Hindlimb muscle (tissue), 1 donor: ENCODE results near the gene CYP21A2. TPM values are rescaled to one million over a fixed set of nuclear protein-coding genes. Genes with fewer than 3 reads are reported as not detected.
A peak's percentile ranks its signal among the peaks of the same experiment; 100 is the strongest.
"Not testable (repeated sequence)": the region's sequence is repeated elsewhere in the genome, so short reads cannot be mapped to it uniquely, and the experiment has no call there.

Source experiments
- DNase-seq: peaks from one replicate; pipeline ENCODE4 v3.0.0-alpha.2; 2013
- polyA plus RNA-seq: library from polyadenylated mRNA; unstranded; fragments of 120-200 nt; gene quantifications from one replicate; pipeline ENCODE4 v1.2.1, GENCODE V29; 2013; ENCODE audit not compliant: insufficient read length

CYP21A2 gene
- polyA plus RNA-seq, 1 donor = 1.8 TPM

DNA sequence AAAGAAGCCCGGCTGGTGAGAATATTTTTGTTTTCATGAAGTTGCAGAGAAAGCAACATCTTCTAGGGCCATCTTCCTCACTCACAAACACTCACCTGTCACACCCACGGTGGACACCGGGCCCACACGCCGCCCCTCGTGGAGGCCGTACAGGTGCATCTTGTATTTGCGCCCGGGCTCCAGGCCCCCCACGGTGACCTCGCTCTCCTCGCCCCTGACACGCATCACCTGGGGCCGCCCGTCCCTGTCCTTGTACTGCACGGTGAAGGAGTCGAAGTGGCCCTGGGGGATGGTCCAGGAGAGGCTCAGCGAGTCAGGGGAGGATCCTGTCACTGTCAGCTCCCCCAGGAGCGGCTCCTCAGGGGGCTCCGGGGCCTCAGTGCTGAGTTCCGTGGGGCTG, 17.5 kb downstream of the CYP21A2 start:
- DNase-seq = not testable (repeated sequence)

DNA sequence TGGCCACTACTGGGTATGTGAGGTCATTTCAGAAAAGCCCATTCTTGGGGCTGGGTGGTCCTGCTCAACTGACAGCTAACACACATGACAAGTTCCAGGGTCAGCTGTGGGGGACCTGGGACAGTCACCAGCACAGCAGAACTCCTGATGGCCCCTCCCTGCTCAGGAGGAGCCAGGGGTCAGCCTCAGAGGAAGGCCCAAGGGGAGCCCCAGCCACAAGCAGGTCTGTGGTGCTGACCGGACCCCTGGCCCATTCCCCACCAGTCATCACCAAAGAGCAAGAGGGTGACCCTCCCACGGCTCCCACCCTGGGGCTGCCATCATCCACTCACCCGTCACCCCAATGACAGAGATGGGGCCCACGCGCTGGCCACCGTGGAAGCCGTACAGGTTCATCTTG, 18.0 kb downstream of the CYP21A2 start:
- DNase-seq = no peak

GRCh38 chr6:32057966-32058365, 19.8 kb downstream of the CYP21A2 start:
- DNase-seq = no peak

- no peak for DNase-seq
Measured at GRCh38 chr6:32058511-32058963, 20.3 kb downstream of the CYP21A2 start.

DNA sequence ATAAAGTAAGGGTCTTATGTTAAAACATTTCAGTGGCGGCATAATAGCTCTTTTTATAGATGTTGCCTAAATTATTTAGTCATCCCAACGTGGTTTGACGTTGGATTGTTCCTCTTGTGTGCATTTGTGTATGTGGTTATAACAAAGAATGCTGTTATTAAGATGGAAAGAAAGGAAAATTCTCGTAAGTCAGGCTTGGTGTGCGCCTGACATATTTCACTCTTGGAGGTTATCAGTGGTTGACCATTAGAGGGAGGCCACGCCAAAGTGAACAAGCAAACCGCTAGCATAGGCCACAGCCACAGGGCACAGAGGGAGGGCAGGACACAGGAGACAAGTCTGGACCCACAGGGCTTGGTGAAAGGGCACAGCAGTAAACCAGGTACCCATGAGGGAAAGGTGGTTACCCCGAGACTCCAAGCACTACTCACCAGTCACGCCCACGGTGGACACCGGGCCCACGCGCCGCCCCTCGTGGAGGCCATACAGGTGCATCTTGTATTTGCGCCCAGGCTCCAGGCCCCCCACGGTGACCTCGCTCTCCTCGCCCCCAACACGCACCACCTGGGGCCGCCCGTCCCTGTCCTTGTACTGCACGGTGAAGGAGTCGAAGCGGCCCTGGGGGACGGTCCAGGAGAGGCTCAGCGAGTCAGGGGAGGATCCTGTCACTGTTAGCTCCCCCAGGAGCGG, 22.9 kb downstream of the CYP21A2 start:
- no peak for DNase-seq

DNA sequence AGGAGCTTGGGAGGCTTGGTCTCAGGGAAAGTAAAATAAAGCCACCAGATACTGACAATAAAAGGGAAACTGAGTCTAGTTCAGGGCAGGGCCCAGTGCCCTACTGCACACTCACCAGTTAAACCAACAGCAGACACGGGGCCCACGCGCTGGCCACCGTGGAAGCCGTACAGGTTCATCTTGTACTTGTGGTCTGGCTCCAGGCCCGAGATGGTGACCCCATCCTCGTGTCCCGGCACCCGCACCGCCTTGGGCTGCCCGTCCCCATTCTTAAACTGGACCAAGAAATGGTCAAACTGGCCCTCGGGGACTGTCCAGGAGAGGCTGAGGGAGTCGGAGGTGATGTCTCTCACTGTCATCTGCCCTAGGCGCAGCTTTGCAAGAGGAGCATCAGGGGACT, 26.5 kb downstream of the CYP21A2 start:
- DNase-seq = no peak

DNA sequence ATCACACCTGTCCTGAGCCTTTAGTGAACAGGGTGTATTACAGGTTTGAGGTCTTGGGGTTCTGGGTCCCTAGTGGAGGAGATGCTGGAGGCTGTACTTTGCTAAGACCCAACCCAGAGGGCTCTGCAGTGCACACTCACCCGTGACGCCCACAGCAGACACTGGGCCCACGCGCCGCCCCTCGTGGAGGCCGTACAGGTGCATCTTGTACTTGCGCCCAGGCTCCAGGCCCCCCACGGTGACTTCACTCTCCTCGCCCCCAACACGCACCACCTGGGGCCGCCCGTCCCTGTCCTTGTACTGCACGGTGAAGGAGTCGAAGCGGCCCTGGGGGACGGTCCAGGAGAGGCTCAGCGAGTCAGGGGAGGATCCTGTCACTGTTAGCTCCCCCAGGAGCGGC, 29.3 kb downstream of the CYP21A2 start:
- DNase-seq = not testable (repeated sequence)

DNA sequence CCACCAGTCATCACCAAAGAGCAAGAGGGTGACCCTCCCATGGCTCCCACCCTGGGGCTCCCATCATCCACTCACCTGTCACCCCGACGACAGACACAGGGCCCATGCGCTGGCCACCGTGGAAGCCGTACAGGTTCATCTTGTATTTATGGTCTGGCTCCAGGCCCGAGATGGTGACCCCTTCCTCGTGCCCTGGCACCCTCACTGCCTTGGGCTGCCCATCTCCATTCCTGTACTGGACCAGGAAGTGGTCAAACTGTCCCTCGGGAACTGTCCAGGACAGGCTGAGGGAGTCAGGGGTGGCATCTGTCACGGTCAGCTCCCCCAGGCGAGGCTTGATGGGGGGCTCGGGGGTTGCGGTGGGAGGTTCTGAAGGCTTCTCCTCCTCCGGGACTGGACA, 30.1 kb downstream of the CYP21A2 start:
- DNase-seq = not testable (repeated sequence)

GRCh38 chr6:32068867-32069266, 30.7 kb downstream of the CYP21A2 start:
- no peak for DNase-seq

DNA sequence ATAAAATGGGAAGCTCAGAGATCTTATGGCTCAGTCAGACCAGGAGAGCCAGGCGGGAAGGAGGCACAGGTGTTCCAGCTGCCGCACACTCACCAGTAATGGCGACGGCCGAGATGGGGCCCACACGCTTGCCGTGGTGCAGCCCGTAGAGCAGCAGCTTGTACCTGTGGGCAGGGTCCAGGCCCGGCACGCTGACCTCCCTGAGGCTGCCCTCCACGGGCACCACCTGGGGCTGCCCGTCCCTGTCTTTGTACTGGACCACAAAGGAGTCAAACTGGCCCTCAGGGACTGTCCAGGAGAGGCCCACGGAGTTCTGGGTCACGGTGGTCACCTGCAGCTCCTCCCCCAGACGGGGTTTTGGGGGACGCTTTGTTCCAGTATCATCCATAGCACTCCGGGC, 31.2 kb downstream of the CYP21A2 start:
- DNase-seq = no peak

DNA sequence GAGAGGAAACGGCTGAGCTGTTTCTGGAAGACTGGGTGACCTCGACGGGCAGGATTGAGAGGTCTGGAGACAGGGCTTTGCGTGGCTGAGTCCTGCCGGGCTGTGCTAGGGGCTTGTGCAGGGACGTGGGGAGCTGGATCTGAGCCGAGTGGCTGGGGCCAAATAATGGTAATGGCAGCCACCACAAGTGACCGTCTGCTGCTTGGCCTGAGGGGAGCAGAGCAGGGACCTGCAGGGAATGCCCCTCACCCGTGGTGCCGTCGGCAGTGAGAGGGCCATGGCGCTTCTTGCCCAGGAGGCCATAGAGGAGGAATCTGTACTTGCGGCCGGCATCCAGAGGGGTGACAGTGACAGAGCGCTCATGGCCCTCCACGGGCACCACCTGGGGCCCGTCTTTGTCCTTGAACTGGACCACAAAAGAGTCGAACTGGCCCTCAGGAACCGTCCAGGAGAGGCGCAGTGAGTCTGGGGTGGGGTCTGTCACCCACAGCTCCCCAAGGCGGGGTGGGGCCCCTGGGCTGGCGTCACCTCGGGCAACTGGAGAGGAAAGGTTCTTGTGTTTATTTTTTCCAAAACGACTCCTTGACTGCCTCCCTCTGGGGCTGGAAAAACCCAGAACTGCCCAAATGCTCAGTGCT, 31.8 kb downstream of the CYP21A2 start:
- DNase-seq = no peak

GRCh38 chr6:32070814-32071543, 32.8 kb downstream of the CYP21A2 start:
- peak; percentile 77 for DNase-seq

DNA sequence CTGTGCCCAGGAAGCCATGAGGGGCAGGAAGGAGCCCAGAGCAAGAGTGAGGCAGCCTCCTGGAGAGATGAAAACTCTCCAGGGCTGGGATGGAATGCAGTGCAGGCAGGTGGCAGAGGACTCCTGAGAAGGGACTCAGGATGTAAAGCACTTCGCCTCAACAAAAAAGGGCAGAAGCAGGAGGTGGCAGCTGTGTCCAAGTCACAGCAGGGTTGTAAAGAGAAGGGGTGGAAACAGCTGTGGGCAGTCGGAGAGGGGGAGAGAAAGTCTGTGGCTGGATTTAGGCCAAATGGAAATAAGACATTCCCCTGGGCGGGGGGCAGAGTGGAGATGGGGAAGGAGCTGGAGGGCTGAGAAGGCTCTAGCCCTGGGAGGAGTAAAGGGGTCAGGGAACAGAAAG, 34.9 kb downstream of the CYP21A2 start:
- DNase-seq = no peak

- no peak for DNase-seq
Measured at GRCh38 chr6:32073613-32074012, 35.4 kb downstream of the CYP21A2 start.

DNA sequence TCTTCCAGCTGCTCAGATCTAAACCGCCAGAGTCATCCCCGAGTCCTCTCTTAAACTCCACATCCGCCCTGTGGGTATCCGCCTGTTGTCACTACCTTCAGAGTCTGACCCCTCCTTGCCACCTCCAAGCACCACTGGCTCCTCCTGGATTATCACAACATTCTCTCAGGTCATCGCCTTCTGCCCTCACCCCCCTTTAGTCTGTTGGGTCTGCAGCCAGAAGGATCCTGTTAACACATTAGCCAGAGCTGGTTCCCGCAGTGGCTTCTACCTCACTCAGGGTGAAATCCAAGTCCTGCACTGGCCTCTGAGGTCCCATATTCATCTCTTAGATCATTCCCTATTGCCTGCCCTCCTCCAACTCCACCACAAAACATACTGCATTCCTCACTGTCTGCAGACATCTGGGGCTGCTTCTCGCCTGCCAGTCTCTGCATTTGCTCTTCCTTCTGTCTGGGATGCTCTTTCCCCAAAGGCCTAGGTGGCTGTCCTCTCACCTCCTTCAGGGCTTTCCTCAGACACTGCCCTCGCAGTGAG, 36.8 kb downstream of the CYP21A2 start:
- no peak for DNase-seq

- DNase-seq = no peak
Measured at GRCh38 chr6:32075781-32076180, 37.6 kb downstream of the CYP21A2 start.

GRCh38 chr6:32076321-32076809, 38.1 kb downstream of the CYP21A2 start:
- peak; percentile 68 for DNase-seq

DNA sequence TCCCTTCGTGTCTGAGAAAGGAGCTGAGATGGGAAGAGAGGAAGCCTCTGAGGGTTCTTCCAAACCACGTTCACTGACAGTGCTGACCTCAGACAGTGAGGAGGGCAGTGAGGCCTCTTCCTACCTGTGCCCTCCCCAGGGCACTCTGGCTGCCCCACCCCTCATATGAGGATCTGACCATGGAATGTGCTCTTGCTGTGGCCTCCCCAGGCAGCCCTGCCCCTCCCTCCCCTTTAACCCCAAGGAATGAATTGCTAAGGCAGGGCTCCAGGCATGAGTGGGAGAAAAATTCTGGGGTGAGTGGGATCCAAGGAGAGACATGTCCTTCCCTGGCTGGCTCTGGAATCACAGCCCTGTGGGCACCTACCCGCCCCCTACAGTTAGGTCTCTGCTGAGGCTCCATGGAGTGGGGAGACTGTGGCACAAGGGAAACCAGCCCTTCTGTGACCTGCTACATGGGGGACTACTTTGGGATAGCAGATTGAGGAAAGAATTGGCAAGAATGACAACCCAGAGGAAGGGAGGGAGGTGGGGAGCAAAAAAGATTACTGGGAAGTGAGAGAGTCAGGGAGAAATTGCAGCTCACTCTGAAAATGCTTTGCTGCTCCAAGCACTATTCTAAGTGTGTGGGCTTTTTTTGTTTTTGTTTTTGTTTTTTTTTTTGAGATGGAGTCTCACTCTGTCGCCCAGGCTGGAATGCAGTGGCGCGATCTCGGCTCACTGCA, 41.5 kb downstream of the CYP21A2 start:
- no peak for DNase-seq

DNA sequence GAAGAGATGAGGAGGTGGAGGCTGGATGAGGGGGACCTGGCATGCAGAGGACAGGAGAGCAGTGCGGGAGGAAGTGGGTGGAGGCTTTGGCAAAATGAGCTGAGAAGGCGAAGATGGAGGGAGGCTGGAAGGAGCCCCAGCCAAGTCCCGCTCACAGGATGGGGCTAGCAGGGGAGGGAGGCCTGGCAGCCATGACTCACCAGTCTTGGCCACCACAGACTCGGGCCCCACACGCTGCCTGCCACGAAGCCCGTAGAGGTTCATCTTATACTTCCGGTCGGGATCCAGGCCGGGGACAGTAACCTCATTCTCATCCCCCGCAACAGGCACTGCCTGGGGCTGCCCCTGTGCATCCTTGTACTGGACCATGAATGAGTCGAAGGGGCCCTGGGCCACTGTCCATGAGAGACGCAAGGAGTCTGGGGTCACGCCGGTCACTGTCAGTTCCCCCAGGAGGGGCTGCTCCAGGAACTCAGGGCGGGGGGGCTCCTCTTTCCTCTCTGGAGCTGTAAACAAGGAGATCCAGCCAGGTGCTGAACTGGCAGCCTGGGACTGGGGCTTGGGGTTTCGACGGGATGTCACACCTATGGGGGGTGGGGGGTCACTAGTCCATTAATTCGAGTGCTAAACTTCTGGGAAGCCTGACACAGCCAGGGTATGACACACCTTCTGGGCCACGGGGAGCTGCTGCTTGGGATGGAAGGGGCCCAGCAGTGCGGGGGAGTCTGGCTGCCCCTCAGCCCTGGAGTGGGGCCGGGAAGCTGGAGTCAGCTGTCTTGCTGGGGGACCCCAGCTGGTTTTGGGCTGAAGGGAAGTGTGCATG, 43.2 kb downstream of the CYP21A2 start:
- DNase-seq = peak; percentile 73

GRCh38 chr6:32082478-32082877, 44.3 kb downstream of the CYP21A2 start:
- DNase-seq = peak; percentile 68

DNA sequence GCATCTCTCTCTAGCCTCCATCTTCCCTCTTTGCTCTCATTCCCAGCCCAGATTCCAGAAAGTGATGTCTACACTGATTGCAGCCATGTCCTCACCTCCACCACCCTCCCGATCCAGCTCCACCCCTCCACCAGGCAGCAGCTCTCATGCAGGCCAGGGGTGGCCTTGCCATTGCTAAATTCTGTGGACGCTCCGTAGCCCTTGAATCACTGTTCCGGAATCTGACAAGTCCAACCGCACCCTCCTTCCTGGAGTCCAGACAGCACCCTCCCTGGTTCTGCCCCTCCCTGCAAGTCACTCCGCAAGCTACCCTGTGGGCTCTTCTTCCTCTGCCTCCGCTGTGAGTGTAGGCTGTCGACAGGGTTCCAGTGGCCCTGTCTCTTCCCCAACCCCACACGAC, 44.7 kb downstream of the CYP21A2 start:
- DNase-seq = no peak
